ENCODE results near the gene GATA6. TPM values are rescaled to one million over a fixed set of nuclear protein-coding genes. Genes with fewer than 3 reads are reported as not detected.

The GATA6 gene
- total RNA-seq (2014; rRNA removed; shearing (Covaris generic)) (not detected in 2 replicates), polyA plus RNA-seq (2016; fragmentation: Nextera tagmentation; extraction: Ambion mirVana) (0.08 and 0.30 TPM in 2 replicates)
- long read RNA-seq = 0 reads

DNA sequence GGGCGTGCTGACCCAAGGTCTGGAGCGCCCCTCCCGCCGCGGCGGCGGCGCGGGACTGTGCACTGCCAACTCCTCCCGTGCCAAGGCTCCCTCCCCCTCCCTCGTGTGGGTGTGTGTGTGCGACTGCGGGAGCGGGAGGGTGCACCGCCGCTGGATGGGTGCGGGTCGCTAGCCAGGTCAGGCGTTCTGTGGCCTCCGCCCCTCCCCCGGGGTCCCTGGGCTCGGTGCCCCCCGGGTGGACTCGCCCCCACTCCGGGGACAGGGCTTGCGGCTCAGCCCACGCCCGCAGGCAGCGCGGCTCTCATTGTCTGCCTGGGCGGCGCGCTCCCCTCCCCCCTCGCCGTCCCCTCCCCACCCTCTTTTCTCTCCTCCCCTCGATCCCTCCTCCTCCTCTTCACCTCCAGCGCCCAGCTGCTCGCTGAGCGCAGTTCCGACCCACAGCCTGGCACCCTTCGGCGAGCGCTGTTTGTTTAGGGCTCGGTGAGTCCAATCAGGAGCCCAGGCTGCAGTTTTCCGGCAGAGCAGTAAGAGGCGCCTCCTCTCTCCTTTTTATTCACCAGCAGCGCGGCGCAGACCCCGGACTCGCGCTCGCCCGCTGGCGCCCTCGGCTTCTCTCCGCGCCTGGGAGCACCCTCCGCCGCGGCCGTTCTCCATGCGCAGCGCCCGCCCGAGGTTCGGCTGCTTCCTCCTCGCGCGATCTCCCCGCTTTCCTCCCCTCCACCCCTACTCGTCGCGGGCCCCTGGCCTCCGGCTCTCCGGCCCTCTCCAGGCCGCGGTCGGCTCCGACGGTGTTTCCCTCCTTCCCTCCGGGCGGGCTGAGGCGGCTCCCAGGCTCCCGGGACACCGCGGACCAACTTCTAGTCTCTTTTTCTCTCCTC is at the start of gene GATA6:
TSS of gene GATA6 (plus strand) at position 579 of the 878 bp plus-strand sequence. CDS start 1,556 bp downstream, outside the sequence.
- no peak within 1 kb of the TSS for H3K27ac Mint-ChIP-seq
- H3K4me3 ChIP-seq = peak within 1 kb of the TSS; percentile 82
- peak within 1 kb of the TSS; percentile 99 for H3K4me2 ChIP-seq
- peaks cover 14% of the 10 kb centered on the region; the same call in 2 of the 3 replicates for H3K9me3 Mint-ChIP-seq
- H3K4me1 Mint-ChIP-seq = peaks cover 32% of the 10 kb centered on the region
- ATAC-seq (peak; percentile 46), DNase-seq (ENCODE audit: low spot score) (peak; percentile 88)
- no peaks in the 10 kb centered on the region for H3K9me2 ChIP-seq (ENCODE audit: insufficient read depth)
- peaks cover 15% of the 10 kb centered on the region for H3F3A ChIP-seq (replicated peaks; ENCODE audit: low read depth)
- H4K20me1 ChIP-seq (replicated peaks; ENCODE audit: insufficient read depth) = peaks cover 31% of the 10 kb centered on the region
- H3K4me3 Mint-ChIP-seq = peak within 1 kb of the TSS; percentile 81
- no peaks in the 10 kb centered on the region for H3K79me2 ChIP-seq (replicated peaks; ENCODE audit: insufficient read depth)
- peak within 1 kb of the TSS; percentile 98 for H2AFZ ChIP-seq
- H3K27me3 Mint-ChIP-seq (ENCODE audit: insufficient read depth, low read depth, poor library complexity) = peaks cover 89% of the 10 kb centered on the region
- no peaks in the 10 kb centered on the region for H3K36me3 ChIP-seq (ENCODE audit: insufficient read depth)
- H3K27me3 ChIP-seq (ENCODE audit: insufficient read depth) = peaks cover 96% of the 10 kb centered on the region
- H3K4me1 ChIP-seq (ENCODE audit: insufficient read depth) = peaks cover 30% of the 10 kb centered on the region; the same call in 1 of the 2 replicates
- TF ChIP-seq, protein P1, sequence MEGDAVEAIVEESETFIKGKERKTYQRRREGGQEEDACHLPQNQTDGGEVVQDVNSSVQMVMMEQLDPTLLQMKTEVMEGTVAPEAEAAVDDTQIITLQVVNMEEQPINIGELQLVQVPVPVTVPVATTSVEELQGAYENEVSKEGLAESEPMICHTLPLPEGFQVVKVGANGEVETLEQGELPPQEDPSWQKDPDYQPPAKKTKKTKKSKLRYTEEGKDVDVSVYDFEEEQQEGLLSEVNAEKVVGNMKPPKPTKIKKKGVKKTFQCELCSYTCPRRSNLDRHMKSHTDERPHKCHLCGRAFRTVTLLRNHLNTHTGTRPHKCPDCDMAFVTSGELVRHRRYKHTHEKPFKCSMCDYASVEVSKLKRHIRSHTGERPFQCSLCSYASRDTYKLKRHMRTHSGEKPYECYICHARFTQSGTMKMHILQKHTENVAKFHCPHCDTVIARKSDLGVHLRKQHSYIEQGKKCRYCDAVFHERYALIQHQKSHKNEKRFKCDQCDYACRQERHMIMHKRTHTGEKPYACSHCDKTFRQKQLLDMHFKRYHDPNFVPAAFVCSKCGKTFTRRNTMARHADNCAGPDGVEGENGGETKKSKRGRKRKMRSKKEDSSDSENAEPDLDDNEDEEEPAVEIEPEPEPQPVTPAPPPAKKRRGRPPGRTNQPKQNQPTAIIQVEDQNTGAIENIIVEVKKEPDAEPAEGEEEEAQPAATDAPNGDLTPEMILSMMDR (conservative IDR thresholded peaks at IDR 0.05; ENCODE audit: low read depth in 2 of 2) = peak in 1 of 2 experiments; percentile 8; a peak in 1 of 4 replicates
- no peak for TF ChIP-seq ZNF331 (CRISPR knock-in tag; IDR thresholded peaks at IDR 0.05; ENCODE audit: low read depth)
- H3K36me3 Mint-ChIP-seq (ENCODE audit: low read depth) = no peaks in the 10 kb centered on the region
- H3K27ac ChIP-seq (ENCODE audit: low read depth) = no peak within 1 kb of the TSS

GRCh38 chr18:22124970-22125369 is 44.4 kb upstream of the GATA6 start:
- H3K4me1 ChIP-seq (ENCODE audit: insufficient read depth) = no peaks in the 10 kb centered on the region
- Mint-ChIP-seq H3K9me3 (peaks cover 4% of the 10 kb centered on the region; the same call in 2 of the 3 replicates), H3K27ac (no peak overlapping the region), H3K27me3 (ENCODE audit: insufficient read depth, low read depth, poor library complexity) (peaks cover 2% of the 10 kb centered on the region), H3K4me1 (no peaks in the 10 kb centered on the region), H3K36me3 (ENCODE audit: low read depth) (no peaks in the 10 kb centered on the region), H3K4me3 (no peak overlapping the region)
- ATAC-seq (no peak), DNase-seq (ENCODE audit: low spot score) (no peak)
- no peak overlapping the region for H3K4me2 ChIP-seq
- no peak overlapping the region for H2AFZ ChIP-seq
- H4K20me1 ChIP-seq (replicated peaks; ENCODE audit: insufficient read depth) = no peaks in the 10 kb centered on the region
- no peak overlapping the region for H3K27ac ChIP-seq (ENCODE audit: low read depth)
- no peaks in the 10 kb centered on the region for H3K36me3 ChIP-seq (ENCODE audit: insufficient read depth)
- H3F3A ChIP-seq (replicated peaks; ENCODE audit: low read depth) = no peaks in the 10 kb centered on the region
- H3K27me3 ChIP-seq (ENCODE audit: insufficient read depth) = no peaks in the 10 kb centered on the region
- no peaks in the 10 kb centered on the region for H3K79me2 ChIP-seq (replicated peaks; ENCODE audit: insufficient read depth)
- no peak overlapping the region for H3K4me3 ChIP-seq
- 0 out of 2 replicates have a peak, but pooled peaks cover 5% of the 10 kb centered on the region for H3K9me2 ChIP-seq (ENCODE audit: insufficient read depth)
- TF ChIP-seq, protein P2, sequence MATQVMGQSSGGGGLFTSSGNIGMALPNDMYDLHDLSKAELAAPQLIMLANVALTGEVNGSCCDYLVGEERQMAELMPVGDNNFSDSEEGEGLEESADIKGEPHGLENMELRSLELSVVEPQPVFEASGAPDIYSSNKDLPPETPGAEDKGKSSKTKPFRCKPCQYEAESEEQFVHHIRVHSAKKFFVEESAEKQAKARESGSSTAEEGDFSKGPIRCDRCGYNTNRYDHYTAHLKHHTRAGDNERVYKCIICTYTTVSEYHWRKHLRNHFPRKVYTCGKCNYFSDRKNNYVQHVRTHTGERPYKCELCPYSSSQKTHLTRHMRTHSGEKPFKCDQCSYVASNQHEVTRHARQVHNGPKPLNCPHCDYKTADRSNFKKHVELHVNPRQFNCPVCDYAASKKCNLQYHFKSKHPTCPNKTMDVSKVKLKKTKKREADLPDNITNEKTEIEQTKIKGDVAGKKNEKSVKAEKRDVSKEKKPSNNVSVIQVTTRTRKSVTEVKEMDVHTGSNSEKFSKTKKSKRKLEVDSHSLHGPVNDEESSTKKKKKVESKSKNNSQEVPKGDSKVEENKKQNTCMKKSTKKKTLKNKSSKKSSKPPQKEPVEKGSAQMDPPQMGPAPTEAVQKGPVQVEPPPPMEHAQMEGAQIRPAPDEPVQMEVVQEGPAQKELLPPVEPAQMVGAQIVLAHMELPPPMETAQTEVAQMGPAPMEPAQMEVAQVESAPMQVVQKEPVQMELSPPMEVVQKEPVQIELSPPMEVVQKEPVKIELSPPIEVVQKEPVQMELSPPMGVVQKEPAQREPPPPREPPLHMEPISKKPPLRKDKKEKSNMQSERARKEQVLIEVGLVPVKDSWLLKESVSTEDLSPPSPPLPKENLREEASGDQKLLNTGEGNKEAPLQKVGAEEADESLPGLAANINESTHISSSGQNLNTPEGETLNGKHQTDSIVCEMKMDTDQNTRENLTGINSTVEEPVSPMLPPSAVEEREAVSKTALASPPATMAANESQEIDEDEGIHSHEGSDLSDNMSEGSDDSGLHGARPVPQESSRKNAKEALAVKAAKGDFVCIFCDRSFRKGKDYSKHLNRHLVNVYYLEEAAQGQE (IDR thresholded peaks at IDR 0.05; ENCODE audit: unreplicated experiment) = no peak
- no peak for TF ChIP-seq EZH2 (IDR thresholded peaks at IDR 0.05; ENCODE audit: low read depth, unreplicated experiment)
- TF ChIP-seq ETS1 (IDR thresholded peaks at IDR 0.05) = no peak
- no peak for TF ChIP-seq JUNB (IDR thresholded peaks at IDR 0.05; ENCODE audit: unreplicated experiment)
- no peak for TF ChIP-seq NANOG (IDR thresholded peaks at IDR 0.05; ENCODE audit: borderline replicate concordance)
- no peak for TF ChIP-seq CREB1 (CRISPR knock-in tag; IDR thresholded peaks at IDR 0.05; ENCODE audit: low read depth)
- no peak for TF ChIP-seq EZH2phosphoT487 (IDR thresholded peaks at IDR 0.05; ENCODE audit: unreplicated experiment)
